GM12892 (cell line): ENCODE data around the gene MB.

Source experiments
- POLR2A ChIP-seq: IDR thresholded peaks from 2 replicates; pipeline ENCODE4 v1.6.1; 2011; ENCODE audit warnings: low read depth, low read length, control low read depth
- POLR2AphosphoS5 ChIP-seq: IDR thresholded peaks from 2 replicates; pipeline ENCODE4 v1.6.1; 2011; ENCODE audit warnings: low read depth, low read length, control low read depth

GRCh38 chr22:35641494-35642120, 24.5 kb upstream of the MB start:
- TF ChIP-seq POLR2A (no peak), POLR2AphosphoS5 (no peak)
